K562 (cell line): ENCODE data around the gene BRCA1. TPM values are rescaled to one million over a fixed set of nuclear protein-coding genes. Genes with fewer than 3 reads are reported as not detected.

ENCODE experiments used
- BCLAF1 ChIP-seq, 2 experiments: fragments of 450-650 bp in 1 of 2; IDR thresholded peaks; 2 replicates each; pipeline ENCODE4 v1.6.1; 2011 to 2017; ENCODE audit warnings: low read depth in 2 of 2, antibody characterized with exemption in 1 of 2, borderline replicate concordance in 1 of 2, low read length in 1 of 2, mild to moderate bottlenecking in 1 of 2, mixed read lengths in 1 of 2; ENCODE audit not compliant: control insufficient read depth in 1 of 2
- CREB3L1 ChIP-seq: fragments of 450-650 bp; IDR thresholded peaks from 2 replicates; pipeline ENCODE4 v1.6.1; 2014; ENCODE audit warnings: low read depth, mild to moderate bottlenecking, moderate library complexity, borderline replicate concordance
- CREM ChIP-seq: IDR thresholded peaks from 2 replicates; pipeline ENCODE4 v1.6.1; 2014; ENCODE audit warnings: antibody characterized with exemption, low read depth
- E2F1 ChIP-seq: sonication (generic); formaldehyde crosslinking; IDR thresholded peaks from 2 replicates; pipeline ENCODE4 v1.8.1; 2023; ENCODE audit warnings: mild to moderate bottlenecking, missing genetic modification reagents, moderate library complexity
- ERF ChIP-seq: fragments of 450-650 bp; formaldehyde crosslinking; IDR thresholded peaks from 2 replicates; pipeline ENCODE4 v1.4.0; 2020; ENCODE audit warnings: mild to moderate bottlenecking, mixed read lengths
- HDAC3 ChIP-seq: fragments of 450-650 bp; IDR thresholded peaks from 2 replicates; pipeline ENCODE4 v1.6.1; 2018; ENCODE audit warnings: borderline replicate concordance, mild to moderate bottlenecking, moderate library complexity; ENCODE audit not compliant: partially characterized antibody
- HMGN3 ChIP-seq: IDR thresholded peaks from 2 replicates; pipeline ENCODE4 v1.6.1; 2011; ENCODE audit warnings: borderline replicate concordance, low read depth, mild to moderate bottlenecking, mixed read lengths, low read length; ENCODE audit not compliant: insufficient read length; ENCODE audit errors: extremely low read depth
- NBN ChIP-seq: fragments of 450-650 bp; IDR thresholded peaks from 2 replicates; pipeline ENCODE4 v1.6.1; 2016; ENCODE audit warnings: low read depth, mild to moderate bottlenecking
- NCOA6 ChIP-seq: fragments of 450-650 bp; IDR thresholded peaks from 2 replicates; pipeline ENCODE4 v1.6.1; 2017; ENCODE audit warnings: mild to moderate bottlenecking
- PHTF2 ChIP-seq: fragments of 250-450 bp; sonication (Bioruptor Pico); IDR thresholded peaks from 2 replicates; pipeline ENCODE4 v1.5.0; 2021; ENCODE audit warnings: mild to moderate bottlenecking
- SMARCA4 ChIP-seq: fragments of 450-650 bp; IDR thresholded peaks from 2 replicates; pipeline ENCODE4 v1.6.1; 2016
- TFE3 ChIP-seq: fragments of 450-650 bp; formaldehyde crosslinking; IDR thresholded peaks from 2 replicates; pipeline ENCODE4 v1.4.0; 2020; ENCODE audit warnings: mild to moderate bottlenecking, mixed read lengths
- THRAP3 ChIP-seq: fragments of 450-650 bp; IDR thresholded peaks from 2 replicates; pipeline ENCODE4 v1.6.1; 2016; ENCODE audit warnings: mild to moderate bottlenecking, inconsistent platforms, borderline replicate concordance
- ZFP36 ChIP-seq: fragments of 150-350 bp; IDR thresholded peaks from 2 replicates; pipeline ENCODE4 v1.6.1; 2018; ENCODE audit warnings: low read length, low read depth; ENCODE audit not compliant: partially characterized antibody
- ZNF57 ChIP-seq: fragments of 450-650 bp; formaldehyde crosslinking; IDR thresholded peaks from 2 replicates; pipeline ENCODE4 v1.4.0; 2020; ENCODE audit warnings: mild to moderate bottlenecking, moderate library complexity
- ZNF77 ChIP-seq: fragments of 250-450 bp; sonication (Bioruptor Pico); IDR thresholded peaks from 2 replicates; pipeline ENCODE4 v1.5.0; 2020
- ZSCAN32 ChIP-seq: fragments of 450-650 bp; formaldehyde crosslinking; IDR thresholded peaks from 2 replicates; pipeline ENCODE4 v1.4.0; 2020; ENCODE audit warnings: mild to moderate bottlenecking, moderate library complexity
- polyA plus RNA-seq, 8 experiments: library from polyadenylated mRNA; depleted of rRNA in 4 of 8; stranded (reverse) in 5 of 8; unstranded in 3 of 8; fragments of >200 nt; fragmentation: Nextera tagmentation in 2 of 8; fragmentation: Illumina TruSeq in 1 of 8; extraction: Ambion mirVana in 2 of 8; extraction: Trizol in 1 of 8; gene quantifications; 2 replicates each; pipeline versions ENCODE4 v1.2.1 to v1.2.3, GENCODE V29; 2011 to 2014; ENCODE audit warnings: inconsistent platforms in 1 of 8, missing spikeins in 1 of 8
- total RNA-seq, 7 experiments: library from RNA; depleted of rRNA in 6 of 7; stranded (reverse); fragments of >200 nt in 6 of 7; fragmentation: Illumina TruSeq in 2 of 7; extraction: Trizol in 2 of 7; gene quantifications; 2 replicates each; pipeline versions ENCODE4 v1.2.1 to v1.2.3, GENCODE V29; 2011 to 2021; ENCODE audit warnings: low replicate concordance in 1 of 7

BRCA1 gene
- total and polyA plus RNA-seq, 9 of the 15 experiments (the other 6 are each of a cell fraction or from before 2014, with no cell fraction given), result 25.9 to 95.3 (median 62.3) TPM

- no peak for TF ChIP-seq ZFP36
- TF ChIP-seq BCLAF1 (IDR thresholded peaks at IDR 0.05; ENCODE audit: borderline replicate concordance in 1 of 2, control insufficient read depth in 1 of 2, low read depth in 2 of 2, low read length in 1 of 2), result no peak
- no peak for TF ChIP-seq THRAP3
- TF ChIP-seq PHTF2 (CRISPR knock-in tag), result no peak
- no peak for TF ChIP-seq HMGN3
- peak; percentile 9; the same call in 1 of the 2 replicates for TF ChIP-seq CREB3L1
- TF ChIP-seq HDAC3, result peak; percentile 60
- TF ChIP-seq CREM, result peak; percentile 98
- TF ChIP-seq ERF (CRISPR knock-in tag), result no peak
- TF ChIP-seq NBN, result no peak; the same call in 1 of the 2 replicates
- no peak for TF ChIP-seq TFE3 (CRISPR knock-in tag)
- TF ChIP-seq ZSCAN32 (CRISPR knock-in tag), result no peak
- TF ChIP-seq ZNF57, result no peak
- no peak for TF ChIP-seq NCOA6
- TF ChIP-seq SMARCA4, result peak; percentile 22; the same call in 1 of the 2 replicates
- no peak for TF ChIP-seq E2F1 (CRISPR knock-in tag)
- no peak for TF ChIP-seq ZNF77 (CRISPR knock-in tag)
These were observed 45.1 kb upstream of the BRCA1 start (continued) for GRCh38 chr17:43170140-43170765.
